ENCODE data around the gene PAOX. TPM values are rescaled to one million over a fixed set of nuclear protein-coding genes. Genes with fewer than 3 reads are reported as not detected.

PAOX gene
- 1.6 to 2.2 TPM (median 1.9 TPM) in 5 replicates for total RNA-seq (2022; extraction: Qiagen RNA extraction; ENCODE audit: low read depth)

GRCh38 chr10:133379152-133379800 lies at the start of gene PAOX:
PAOX (plus strand) TSS chr10:133379262; CDS start chr10:133379317, 55 bp downstream.

DNA sequence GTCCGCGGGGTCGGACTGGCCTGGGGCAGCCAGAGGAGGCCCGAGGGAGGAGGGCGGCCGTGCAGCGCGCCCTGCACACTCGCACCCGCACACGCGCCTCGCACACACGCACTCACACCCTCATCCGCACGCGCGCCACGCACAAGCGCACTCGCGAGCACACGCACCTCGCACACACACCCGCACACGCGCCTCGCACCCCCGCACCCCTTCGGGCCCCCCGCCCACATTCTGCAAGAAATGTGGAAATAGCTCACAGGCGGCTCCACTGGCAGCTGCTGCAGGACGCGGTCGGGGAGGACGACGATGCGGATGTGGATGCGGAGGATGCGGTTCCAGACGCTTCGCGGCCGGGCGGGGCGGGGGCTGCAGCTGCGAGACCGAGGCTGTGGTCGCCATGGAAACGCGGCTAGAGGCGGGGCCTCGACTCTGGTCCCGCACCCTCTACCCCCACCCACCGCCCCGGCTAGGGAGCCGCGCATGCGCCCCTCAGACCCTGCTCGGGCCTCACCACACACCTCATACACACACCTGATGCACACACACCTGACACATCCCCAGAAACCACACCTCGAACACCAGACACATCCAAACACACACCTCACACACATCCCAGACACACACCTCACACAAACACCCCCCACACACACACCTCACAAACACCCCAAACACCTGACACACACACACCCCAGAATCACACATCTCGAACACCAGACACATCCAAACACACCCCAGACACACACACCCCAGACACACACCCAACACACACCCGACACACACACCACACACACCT lies 42.3 kb upstream of the PAOX start, which contains the start of gene CALY:
TSS of gene CALY (minus strand) at position 320 of the 793 bp plus-strand sequence. CDS start 7,907 bp downstream, outside the sequence.

DNA sequence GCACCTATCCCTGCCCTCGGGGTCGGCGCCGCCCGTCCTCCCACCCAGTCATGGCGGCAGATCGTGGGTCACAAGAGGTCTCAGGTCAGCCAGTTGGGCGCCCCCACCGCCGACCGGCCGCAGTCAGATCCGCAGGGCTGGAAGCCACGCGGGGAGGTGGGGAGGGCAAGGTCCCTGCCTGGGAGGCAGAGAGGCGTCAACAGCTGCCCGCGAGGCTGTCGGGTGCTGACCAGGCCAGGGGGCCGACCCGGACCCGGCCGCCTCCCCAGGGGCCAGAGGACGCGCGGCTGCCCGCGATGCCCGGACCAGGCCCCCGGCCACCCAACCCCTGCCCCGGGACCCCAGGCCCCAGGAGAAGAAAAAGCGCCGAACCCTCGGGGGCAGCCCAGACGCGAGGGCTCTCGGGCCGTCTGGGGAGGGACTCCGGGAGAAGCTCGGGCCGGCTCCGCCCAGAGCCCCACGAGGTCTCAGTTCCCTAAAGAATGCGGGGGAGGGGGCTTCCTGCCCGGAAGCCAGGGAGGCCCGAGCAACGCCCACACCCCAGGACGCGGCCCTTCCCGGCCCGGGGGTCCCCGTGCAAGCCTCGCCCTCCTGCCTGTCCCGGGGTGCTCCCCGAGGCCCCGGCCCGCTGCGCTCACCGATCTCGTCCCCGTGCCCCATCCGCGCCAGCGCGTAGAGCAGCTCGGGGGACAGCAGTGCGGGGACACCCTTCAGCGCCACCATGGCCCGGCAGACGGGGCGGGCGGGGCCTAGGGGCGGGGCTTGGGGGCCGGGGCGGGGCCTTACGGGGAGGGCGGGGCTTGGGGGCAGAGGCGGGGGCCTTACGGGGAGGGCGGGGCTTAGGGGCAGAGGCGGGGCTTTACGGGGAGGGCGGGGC lies 21.5 kb upstream of the PAOX start, which contains the start of gene FUOM:
TSS of gene FUOM (minus strand) at position 735 of the 877 bp plus-strand sequence. CDS start at position 723, 12 bp downstream.

GRCh38 chr10:133373174-133374090 lies 5.6 kb upstream of the PAOX start, which contains the start of gene ECHS1:
ECHS1 (minus strand) TSS chr10:133373354; CDS start chr10:133373333, 21 bp downstream.

DNA sequence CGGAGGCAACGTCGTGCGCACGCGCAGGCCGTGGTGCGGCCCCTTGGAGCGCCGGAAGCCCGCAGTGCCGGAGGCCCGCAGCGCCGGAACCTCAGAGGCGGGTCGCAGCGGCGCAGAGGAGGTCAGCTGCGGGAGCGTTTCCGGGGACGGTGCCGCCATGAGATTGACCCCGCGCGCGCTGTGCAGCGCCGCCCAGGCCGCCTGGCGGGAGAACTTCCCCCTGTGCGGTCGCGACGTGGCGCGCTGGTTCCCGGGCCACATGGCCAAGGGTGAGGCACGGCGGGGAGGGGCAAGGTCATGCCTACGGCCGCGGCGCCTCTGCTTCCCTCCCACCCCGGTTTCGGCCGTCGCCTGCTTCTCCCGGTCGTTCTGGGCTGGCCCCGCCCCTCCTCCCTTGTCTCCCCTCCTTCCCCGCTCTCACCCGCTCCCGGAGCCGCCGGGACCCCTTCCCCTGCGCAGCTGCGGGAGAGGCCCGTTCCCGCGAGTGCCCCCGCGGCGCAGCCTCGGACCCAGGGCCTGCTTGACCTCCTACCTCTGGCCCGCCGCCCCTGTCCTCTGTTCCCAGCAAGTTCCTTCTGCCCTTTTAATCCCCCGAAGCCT lies 15.1 kb downstream of the PAOX start, which contains the start of gene MTG1:
TSS of gene MTG1 (plus strand) at position 94 of the 600 bp plus-strand sequence. CDS start at position 158, 64 bp downstream.

DNA sequence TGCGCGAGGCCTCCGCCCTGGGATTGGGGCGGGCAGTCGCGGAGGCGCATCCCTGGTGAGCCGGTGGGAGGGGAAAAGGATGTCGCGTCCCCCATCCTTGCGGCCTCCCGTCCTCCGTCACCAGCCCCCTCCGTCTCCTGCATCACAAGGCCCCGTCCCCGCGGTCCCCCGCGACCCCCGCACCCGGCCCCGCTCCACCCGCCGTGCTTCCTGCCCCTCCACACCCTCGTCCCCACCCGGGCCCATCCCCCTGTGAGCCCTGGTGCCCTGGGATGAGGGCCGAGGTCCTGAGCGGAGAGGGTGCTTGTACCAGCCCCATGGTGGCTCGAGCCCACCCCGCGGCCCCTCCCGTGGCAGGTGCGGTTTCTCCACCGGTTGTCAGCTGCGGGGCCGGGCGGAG lies 45.5 kb downstream of the PAOX start, which contains the start of gene SPRN:
TSS of gene SPRN (minus strand) at position 25 of the 400 bp plus-strand sequence. CDS start 944 bp downstream, outside the sequence.

Other genes with a start within 250 kb of the PAOX start
- 0.52 to 2.4 TPM (median 0.87 TPM) in 5 replicates for gene KNDC1, start 219.0 kb upstream of the PAOX start, total RNA-seq (2022; extraction: Qiagen RNA extraction; ENCODE audit: low read depth)
- not detected in 5 replicates for gene UTF1, start 149.0 kb upstream of the PAOX start, total RNA-seq (2022; extraction: Qiagen RNA extraction; ENCODE audit: low read depth)
- gene VENTX, start 141.4 kb upstream of the PAOX start, total RNA-seq (2022; extraction: Qiagen RNA extraction; ENCODE audit: low read depth) = not detected in 5 replicates
- 1.0 to 4.5 TPM (median 3.3 TPM) in 5 replicates for gene ADAM8, start 102.4 kb upstream of the PAOX start, total RNA-seq (2022; extraction: Qiagen RNA extraction; ENCODE audit: low read depth)
- gene TUBGCP2, start 70.4 kb upstream of the PAOX start, total RNA-seq (2022; extraction: Qiagen RNA extraction; ENCODE audit: low read depth) = 34.9 to 49.3 TPM (median 41.2 TPM) in 5 replicates
- gene ZNF511, start 70.3 kb upstream of the PAOX start, total RNA-seq (2022; extraction: Qiagen RNA extraction; ENCODE audit: low read depth) = 49.5 to 76.3 TPM (median 61.5 TPM) in 5 replicates
- gene CALY, start 42.4 kb upstream of the PAOX start, total RNA-seq (2022; extraction: Qiagen RNA extraction; ENCODE audit: low read depth) = 0.42 to 1.6 TPM (median 0.70 TPM) in 5 replicates
- not detected in 5 replicates for gene PRAP1, start 31.9 kb upstream of the PAOX start, total RNA-seq (2022; extraction: Qiagen RNA extraction; ENCODE audit: low read depth)
- 9.9 to 16.2 TPM (median 11.9 TPM) in 5 replicates for gene FUOM, start 21.2 kb upstream of the PAOX start, total RNA-seq (2022; extraction: Qiagen RNA extraction; ENCODE audit: low read depth)
- gene ECHS1, start 5.9 kb upstream of the PAOX start, total RNA-seq (2022; extraction: Qiagen RNA extraction; ENCODE audit: low read depth) = 122 to 153 TPM (median 138 TPM) in 5 replicates
- 37.4 to 57.0 TPM (median 51.0 TPM) in 5 replicates for gene MTG1, start 14.9 kb downstream of the PAOX start, total RNA-seq (2022; extraction: Qiagen RNA extraction; ENCODE audit: low read depth)
- gene SPRN, start 45.4 kb downstream of the PAOX start, total RNA-seq (2022; extraction: Qiagen RNA extraction; ENCODE audit: low read depth) = 0.17 to 0.35 TPM (median 0.27 TPM) in 5 replicates
- gene SCART1, start 74.7 kb downstream of the PAOX start, total RNA-seq (2022; extraction: Qiagen RNA extraction; ENCODE audit: low read depth) = 0.07 to 0.31 TPM (median 0.21 TPM) in 5 replicates
- 0.26 to 0.37 TPM (median 0.31 TPM) in 4 of 5 replicates, not detected in the other for gene CYP2E1, start 148.1 kb downstream of the PAOX start, total RNA-seq (2022; extraction: Qiagen RNA extraction; ENCODE audit: low read depth)
- gene SYCE1, start 186.3 kb downstream of the PAOX start, total RNA-seq (2022; extraction: Qiagen RNA extraction; ENCODE audit: low read depth) = not detected in 5 replicates
- gene FRG2B, start 247.5 kb downstream of the PAOX start, total RNA-seq (2022; extraction: Qiagen RNA extraction; ENCODE audit: low read depth) = not detected in 5 replicates